Activated CD4-positive, alpha-beta T cell treated with anti-CD3 and anti-CD28 coated beads, Interleukin-2, amount 10 ng/mL, durations not matched to agents 7 days and 5 days (primary cell): ENCODE data around the gene ZNF648. TPM values are rescaled to one million over a fixed set of nuclear protein-coding genes. Genes with fewer than 3 reads are reported as not detected.
"Not testable (repeated sequence)": the region's sequence is repeated elsewhere in the genome, so short reads cannot be mapped to it uniquely, and the experiment has no call there.

ENCODE experiments used
- CTCF ChIA-PET: fragments of 350-600 bp; sonication (Branson Sonifier 250); formaldehyde crosslinking; loops from one replicate; lab custom pipeline; 2021; ENCODE audit warnings: antibody characterized with exemption; lab: Charles Lee
- POLR2A ChIA-PET: fragments of 350-600 bp; sonication (Branson Sonifier 250); formaldehyde crosslinking; loops from one replicate; lab custom pipeline; 2021; ENCODE audit warnings: antibody characterized with exemption; lab: Charles Lee
- DNase-seq: peaks from one replicate; pipeline ENCODE4 v3.0.0-alpha.2; 2020
- H3K27ac Mint-ChIP-seq: one replicate; pipeline ENCODE4 v1.8.0; 2021; ENCODE audit warnings: mild to moderate bottlenecking, moderate library complexity, mixed read lengths
- H3K27me3 Mint-ChIP-seq: one replicate; pipeline ENCODE4 v1.8.0; 2021; ENCODE audit warnings: mixed read lengths
- H3K36me3 Mint-ChIP-seq: one replicate; pipeline ENCODE4 v1.8.0; 2021; ENCODE audit warnings: low read depth, mixed read lengths
- H3K4me1 Mint-ChIP-seq: one replicate; pipeline ENCODE4 v1.8.0; 2021; ENCODE audit warnings: mixed read lengths
- H3K4me3 Mint-ChIP-seq: one replicate; pipeline ENCODE4 v1.8.0; 2021; ENCODE audit warnings: mild to moderate bottlenecking, moderate library complexity, mixed read lengths
- H3K9me3 Mint-ChIP-seq: one replicate; pipeline ENCODE4 v1.8.0; 2021; ENCODE audit warnings: mixed read lengths
- total RNA-seq, 2 experiments: library from RNA; stranded (reverse); gene quantifications; one replicate each; pipeline ENCODE4 v1.2.3, GENCODE V29; 2021

ZNF648 gene, protein sequence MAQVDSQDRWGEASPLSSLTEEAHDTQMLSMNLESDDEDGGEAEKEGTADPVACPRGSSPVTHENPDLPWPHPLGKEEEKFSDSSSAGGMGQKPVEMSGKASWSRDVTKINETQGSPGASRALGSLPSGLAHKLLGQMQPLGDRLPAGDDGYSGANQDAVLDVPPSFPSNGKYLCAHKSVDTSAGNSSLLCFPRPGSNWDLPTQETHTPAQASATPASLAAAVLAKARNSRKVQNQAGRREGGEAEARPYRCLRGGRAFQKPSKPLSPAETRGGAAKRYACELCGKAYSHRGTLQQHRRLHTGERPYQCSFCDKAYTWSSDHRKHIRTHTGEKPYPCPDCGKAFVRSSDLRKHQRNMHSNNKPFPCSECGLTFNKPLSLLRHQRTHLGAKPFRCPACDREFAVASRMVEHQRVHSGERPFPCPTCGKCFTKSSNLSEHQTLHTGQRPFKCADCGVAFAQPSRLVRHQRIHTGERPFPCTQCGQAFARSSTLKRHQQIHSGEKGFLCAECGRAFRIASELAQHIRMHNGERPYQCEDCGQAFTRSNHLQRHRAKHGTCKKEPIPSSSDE
- not detected for total RNA-seq

DNA sequence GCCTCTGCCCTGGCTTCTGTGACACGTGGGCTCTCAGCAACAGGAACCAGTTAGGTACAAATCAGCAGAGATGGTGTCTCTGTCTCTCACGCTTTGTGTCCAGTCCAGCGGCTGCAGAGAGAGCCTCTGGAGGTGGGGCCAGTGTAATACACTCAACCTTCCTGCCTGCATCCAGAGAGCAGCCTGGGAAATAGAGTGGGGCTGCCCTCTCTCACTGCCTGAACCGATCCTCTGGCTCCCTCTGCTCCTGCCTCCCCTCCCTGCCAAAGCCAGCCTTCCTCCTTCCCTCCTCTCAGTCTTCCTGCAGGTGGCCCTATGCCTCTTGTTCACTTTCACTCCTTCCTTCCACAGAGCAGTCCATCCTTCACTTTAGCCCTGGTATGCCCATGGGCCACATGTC is at the start of gene ZNF648:
TSS of gene ZNF648 (minus strand) at position 119 of the 400 bp plus-strand sequence. CDS start 3,702 bp downstream, outside the sequence.
- Mint-ChIP-seq H3K36me3 (no peaks in the 10 kb centered on the region), H3K4me3 (no peak within 1 kb of the TSS), H3K9me3 (no peaks in the 10 kb centered on the region), H3K27ac (no peak within 1 kb of the TSS), H3K4me1 (peaks cover 4% of the 10 kb centered on the region), H3K27me3 (peaks cover 45% of the 10 kb centered on the region)
- ChIA-PET POLR2A (no interaction called here), CTCF (interaction anchor here (2.7 kb wide), 1 partner anchor 19 kb away, joined by 8 read pairs; no protein-coding TSS in a partner anchor)
- no peak for DNase-seq

DNA sequence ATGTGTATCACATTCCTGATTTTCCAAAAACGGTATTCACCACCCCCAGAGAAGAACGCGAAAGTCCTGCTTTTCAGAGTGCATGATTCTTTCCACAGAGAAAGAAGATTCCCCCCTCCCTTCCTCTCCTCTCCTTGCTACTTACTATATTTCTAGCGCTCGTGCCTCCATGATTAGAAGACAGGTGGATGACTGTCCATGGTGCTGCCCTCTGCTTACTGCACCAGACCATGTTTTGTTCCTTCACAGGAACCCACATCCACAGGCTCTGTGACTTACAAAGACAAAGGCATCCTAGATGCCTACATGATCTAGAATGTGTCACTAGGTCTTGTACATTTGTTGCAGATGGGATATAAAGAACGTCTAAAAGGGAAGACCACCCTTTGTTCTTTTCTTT is 49.1 kb upstream of the ZNF648 start:
- peaks cover 20% of the 10 kb centered on the region for H3K27me3 Mint-ChIP-seq
- H3K4me3 Mint-ChIP-seq: no peak overlapping the region
- H3K36me3 Mint-ChIP-seq: no peaks in the 10 kb centered on the region
- ChIA-PET CTCF (no interaction called here), POLR2A (no interaction called here)
- H3K4me1 Mint-ChIP-seq: no peaks in the 10 kb centered on the region
- no peaks in the 10 kb centered on the region for H3K9me3 Mint-ChIP-seq
- no peak for DNase-seq
- H3K27ac Mint-ChIP-seq: no peak overlapping the region

DNA sequence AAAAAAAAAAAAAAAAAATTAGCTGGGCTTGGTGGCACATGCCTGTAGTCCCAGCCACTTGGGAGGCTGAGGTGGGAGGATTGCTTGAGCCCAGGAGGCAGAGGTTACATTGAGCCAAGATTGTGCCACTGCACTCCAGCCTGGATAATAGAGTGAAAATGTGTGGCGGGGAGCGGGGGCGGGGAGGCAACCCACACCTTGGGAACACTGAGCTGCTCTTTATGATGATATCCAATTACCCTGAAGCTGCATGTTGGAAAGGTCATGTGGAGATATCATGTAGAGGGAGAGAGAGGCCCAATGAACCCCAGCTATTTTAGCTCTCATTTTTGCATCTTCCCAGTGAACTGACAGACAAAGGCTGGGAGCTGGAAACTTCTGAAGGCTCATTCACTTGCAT is 48.3 kb upstream of the ZNF648 start:
- ChIA-PET POLR2A (no interaction called here), CTCF (no interaction called here)
- H3K4me3 Mint-ChIP-seq: no peak overlapping the region

DNA sequence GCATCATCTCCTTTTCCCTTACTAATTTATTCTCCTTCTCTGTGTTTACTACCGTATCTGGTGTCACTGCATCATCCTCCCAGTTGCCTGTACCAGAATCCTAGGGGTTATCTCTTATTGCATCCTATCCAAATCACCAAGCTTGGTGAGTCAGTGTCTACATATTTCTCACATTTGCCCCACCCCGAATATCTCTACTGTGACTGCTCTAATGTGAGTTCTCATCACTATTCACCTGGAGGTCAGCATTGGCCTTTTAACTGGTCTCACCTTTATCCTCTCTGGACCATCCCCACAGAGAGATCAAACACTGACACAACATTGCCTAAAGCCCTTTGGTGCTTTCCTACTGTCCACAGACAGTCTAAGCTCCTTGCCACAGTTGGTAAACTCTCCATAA is 45.7 kb upstream of the ZNF648 start:
- Mint-ChIP-seq H3K36me3 (no peaks in the 10 kb centered on the region), H3K9me3 (no peaks in the 10 kb centered on the region), H3K27me3 (peaks cover 23% of the 10 kb centered on the region), H3K27ac (no peak overlapping the region), H3K4me1 (no peaks in the 10 kb centered on the region), H3K4me3 (no peak overlapping the region)
- ChIA-PET CTCF (no interaction called here), POLR2A (no interaction called here)
- DNase-seq: no peak

More for the DNA sequence above, 48.3 kb upstream of the ZNF648 start:
- H3K36me3 Mint-ChIP-seq: no peaks in the 10 kb centered on the region
- peaks cover 17% of the 10 kb centered on the region for H3K27me3 Mint-ChIP-seq
- no peak overlapping the region for H3K27ac Mint-ChIP-seq
- H3K4me1 Mint-ChIP-seq: no peaks in the 10 kb centered on the region
- no peak for DNase-seq
- H3K9me3 Mint-ChIP-seq: no peaks in the 10 kb centered on the region

DNA sequence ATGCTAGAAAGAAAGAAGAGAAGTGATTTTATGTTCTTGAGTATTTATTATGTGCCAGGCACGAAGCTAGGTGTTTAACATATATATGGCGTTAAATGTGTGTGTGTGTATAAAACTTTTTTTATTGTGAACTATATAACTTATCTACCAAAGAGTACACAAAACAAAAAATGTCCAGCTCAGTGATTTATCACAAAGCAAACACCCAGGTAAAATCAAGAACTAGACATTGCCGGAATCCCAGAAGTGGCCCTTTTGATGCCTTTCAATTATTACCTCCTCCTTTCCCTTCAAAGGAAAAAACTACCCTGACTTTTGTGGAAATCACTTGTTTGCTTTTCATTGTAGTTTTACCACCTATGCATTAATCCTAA is 40.5 kb upstream of the ZNF648 start:
- no peak for DNase-seq
- H3K4me3 Mint-ChIP-seq: no peak overlapping the region
- peaks cover 50% of the 10 kb centered on the region for H3K27me3 Mint-ChIP-seq
- no peaks in the 10 kb centered on the region for H3K36me3 Mint-ChIP-seq
- H3K9me3 Mint-ChIP-seq: peaks cover 4% of the 10 kb centered on the region
- H3K27ac Mint-ChIP-seq: no peak overlapping the region
- ChIA-PET CTCF (interaction anchor here (1.3 kb wide), 1 partner anchor 17 kb away, joined by 4 read pairs; no protein-coding TSS in a partner anchor), POLR2A (no interaction called here)
- peaks cover 2% of the 10 kb centered on the region for H3K4me1 Mint-ChIP-seq

DNA sequence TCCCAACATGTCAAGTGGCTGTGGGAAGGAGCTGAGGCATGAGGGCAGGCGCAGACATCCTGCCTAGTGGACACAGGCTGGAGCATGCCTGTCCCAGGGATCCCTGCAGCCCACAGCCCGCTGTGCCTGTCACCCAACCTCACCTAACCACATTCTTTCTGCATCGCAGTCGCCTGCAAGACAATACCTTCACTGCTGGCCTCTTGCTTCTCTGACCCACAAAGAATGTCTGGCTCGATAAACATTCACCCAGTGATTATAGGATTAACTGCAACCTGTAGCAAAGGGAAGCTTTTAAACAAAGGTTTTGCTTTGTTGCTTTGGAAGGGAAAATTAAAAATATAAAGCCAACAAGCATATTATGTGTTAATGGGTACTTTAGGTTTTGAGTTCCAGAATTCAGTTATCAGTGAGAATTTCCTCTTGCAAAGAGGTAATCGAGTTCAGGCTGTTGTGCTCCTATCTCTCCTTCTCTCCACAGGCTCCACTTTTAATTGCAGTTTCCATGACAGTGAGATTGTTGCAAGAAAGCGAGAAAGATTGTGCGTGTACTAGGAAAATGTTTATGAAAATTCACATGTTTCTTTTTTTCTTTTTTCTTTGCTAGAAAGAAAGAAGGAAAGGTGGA is 40.0 kb upstream of the ZNF648 start:
- Mint-ChIP-seq H3K4me1 (peaks cover 4% of the 10 kb centered on the region), H3K27ac (no peak overlapping the region), H3K9me3 (peaks cover 4% of the 10 kb centered on the region), H3K27me3 (peaks cover 50% of the 10 kb centered on the region), H3K4me3 (no peak overlapping the region), H3K36me3 (no peaks in the 10 kb centered on the region)
- no peak for DNase-seq
- ChIA-PET CTCF (interaction anchor here (1.3 kb wide), 1 partner anchor 17 kb away, joined by 4 read pairs; no protein-coding TSS in a partner anchor), POLR2A (no interaction called here)

DNA sequence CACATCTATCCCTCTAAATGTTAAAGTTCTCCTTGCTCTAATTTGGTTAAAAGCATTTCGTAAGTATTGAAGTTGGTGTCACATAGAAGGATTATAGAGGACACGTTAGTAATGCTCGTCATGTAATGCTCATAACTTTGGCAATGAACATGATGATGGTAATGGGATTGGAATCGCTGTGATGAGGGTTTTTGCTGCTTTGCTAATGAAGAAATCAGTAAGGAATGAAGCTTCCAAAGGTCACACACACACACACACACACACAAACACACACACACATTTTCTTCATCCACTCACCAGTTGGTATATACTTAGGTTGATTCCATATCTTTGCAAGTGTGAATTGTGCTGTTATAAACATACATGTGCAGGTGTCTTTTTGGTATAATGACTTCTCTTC is 36.8 kb upstream of the ZNF648 start:
- Mint-ChIP-seq H3K27ac (no peak overlapping the region), H3K4me1 (peaks cover 4% of the 10 kb centered on the region), H3K36me3 (no peaks in the 10 kb centered on the region), H3K9me3 (peaks cover 4% of the 10 kb centered on the region), H3K27me3 (peaks cover 45% of the 10 kb centered on the region), H3K4me3 (no peak overlapping the region)
- ChIA-PET CTCF (no interaction called here), POLR2A (no interaction called here)
- DNase-seq: no peak

DNA sequence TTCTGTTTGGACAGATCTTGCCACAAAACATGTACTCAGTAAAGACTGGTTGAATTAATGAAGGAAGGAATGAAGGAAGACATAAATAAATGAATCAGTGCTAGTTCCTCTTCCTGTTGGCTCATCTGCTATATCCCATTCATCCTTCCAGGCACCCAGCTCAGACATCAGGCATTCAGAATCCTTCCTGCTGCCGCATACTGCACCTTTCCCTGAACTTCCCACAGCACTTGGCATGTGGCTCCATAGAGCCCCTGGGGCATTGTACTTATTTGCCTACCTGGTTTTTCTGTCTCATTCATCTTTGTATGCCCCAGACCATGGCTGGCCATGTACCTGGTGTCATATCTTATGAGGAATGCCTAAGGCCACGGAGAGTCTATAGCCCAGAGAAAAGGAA is 34.4 kb upstream of the ZNF648 start:
- H3K27me3 Mint-ChIP-seq: peaks cover 27% of the 10 kb centered on the region
- peaks cover 5% of the 10 kb centered on the region for H3K4me1 Mint-ChIP-seq
- H3K4me3 Mint-ChIP-seq: no peak overlapping the region
- CTCF ChIA-PET: interaction anchor here (1.8 kb wide), 1 partner anchor 11 kb away, joined by 7 read pairs; no protein-coding TSS in a partner anchor
- POLR2A ChIA-PET: interaction anchor here (0.6 kb wide), 1 partner anchor 36 kb away, joined by 4 read pairs; no protein-coding TSS in a partner anchor
- H3K9me3 Mint-ChIP-seq: peaks cover 4% of the 10 kb centered on the region
- H3K27ac Mint-ChIP-seq: no peak overlapping the region
- DNase-seq: no peak
- H3K36me3 Mint-ChIP-seq: no peaks in the 10 kb centered on the region

DNA sequence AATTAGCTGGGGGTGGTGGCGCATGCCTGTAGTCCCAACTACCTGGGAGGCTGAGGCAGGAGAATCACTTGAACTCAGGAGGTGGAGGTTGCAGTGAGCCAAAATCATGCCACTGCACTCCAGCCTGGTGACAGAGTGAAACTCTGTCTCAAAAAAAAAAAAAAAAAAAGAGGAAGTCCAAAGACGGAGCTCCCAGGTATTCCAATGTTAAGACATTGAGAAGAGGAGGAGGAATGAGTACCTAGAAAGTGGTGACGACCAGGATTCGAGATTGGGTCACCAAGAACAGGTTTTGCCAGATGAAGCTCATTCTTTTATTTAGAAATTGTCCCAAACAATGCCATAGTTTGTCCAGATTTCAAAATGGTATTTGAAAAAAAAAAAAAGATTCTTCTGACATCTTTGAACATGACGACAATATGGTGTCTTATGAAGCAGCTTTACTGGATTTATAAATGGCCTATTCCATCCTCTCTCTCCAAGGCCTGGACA is 33.0 kb upstream of the ZNF648 start:
- H3K36me3 Mint-ChIP-seq, H3K4me3 Mint-ChIP-seq, DNase-seq, POLR2A ChIA-PET, H3K27ac Mint-ChIP-seq, H3K9me3 Mint-ChIP-seq: not testable (repeated sequence)
- H3K4me1 Mint-ChIP-seq: peaks cover 15% of the 10 kb centered on the region
- H3K27me3 Mint-ChIP-seq: peaks cover 22% of the 10 kb centered on the region
- CTCF ChIA-PET: interaction anchor here (0.6 to 1.8 kb wide), 6 partner anchors 9 to 473 kb away, joined by 3 to 7 read pairs (median 4); no protein-coding TSS in a partner anchor

DNA sequence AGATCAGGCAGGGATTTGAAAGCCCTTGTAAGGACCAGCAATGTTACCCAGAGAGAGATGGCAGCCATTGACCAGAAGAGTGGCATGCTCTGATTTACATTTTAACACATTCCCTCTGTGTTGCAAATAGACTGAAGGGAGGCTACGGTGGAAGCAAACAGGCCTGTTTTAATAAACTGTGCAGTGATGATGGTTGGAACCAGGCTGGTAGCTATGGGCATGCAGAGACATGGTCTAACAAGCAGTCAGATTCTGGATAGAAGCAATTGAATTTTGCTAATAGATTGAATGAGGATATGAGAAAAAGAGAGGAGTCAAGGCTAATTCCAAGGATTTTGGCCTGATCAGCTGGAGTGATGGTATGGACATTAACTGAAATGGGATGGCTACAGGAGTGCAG is 32.3 kb upstream of the ZNF648 start:
- CTCF ChIA-PET: interaction anchor here (0.6 to 0.7 kb wide), 2 partner anchors 17 to 127 kb away, joined by 3 to 5 read pairs; no protein-coding TSS in a partner anchor

DNA sequence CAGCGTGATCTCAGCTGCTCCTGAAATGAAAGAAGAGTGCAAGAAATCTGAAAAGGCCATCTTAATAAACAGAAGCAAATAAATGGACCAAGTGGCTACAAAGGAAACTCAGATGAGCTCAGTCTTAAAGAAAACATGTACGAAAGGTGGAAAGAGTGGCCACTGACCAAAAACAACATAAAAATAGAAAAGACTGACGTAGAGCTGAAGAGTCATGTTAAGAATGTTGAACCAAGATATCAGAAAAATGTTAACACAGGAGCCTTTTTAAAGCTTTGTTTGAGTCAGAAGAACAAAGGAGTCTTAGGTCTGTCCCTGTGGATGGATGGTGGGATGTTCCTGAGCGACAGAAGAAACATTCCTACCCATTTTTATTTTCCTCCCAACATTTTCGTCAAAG is 30.8 kb upstream of the ZNF648 start:
- Mint-ChIP-seq H3K4me1 (peaks cover 36% of the 10 kb centered on the region), H3K27ac (no peak overlapping the region), H3K4me3 (no peak overlapping the region), H3K27me3 (peaks cover 6% of the 10 kb centered on the region), H3K9me3 (no peaks in the 10 kb centered on the region), H3K36me3 (no peaks in the 10 kb centered on the region)
- POLR2A ChIA-PET: no interaction called here
- no peak for DNase-seq
- CTCF ChIA-PET: interaction anchor here (1.5 kb wide), 2 partner anchors 11 to 304 kb away, joined by 4 read pairs; no protein-coding TSS in a partner anchor

More for the DNA sequence above, 32.3 kb upstream of the ZNF648 start:
- no peaks in the 10 kb centered on the region for H3K9me3 Mint-ChIP-seq
- POLR2A ChIA-PET: no interaction called here
- no peak overlapping the region for H3K4me3 Mint-ChIP-seq
- DNase-seq: no peak
- H3K4me1 Mint-ChIP-seq: peaks cover 23% of the 10 kb centered on the region
- H3K27me3 Mint-ChIP-seq: peaks cover 15% of the 10 kb centered on the region
- no peaks in the 10 kb centered on the region for H3K36me3 Mint-ChIP-seq
- no peak overlapping the region for H3K27ac Mint-ChIP-seq

DNA sequence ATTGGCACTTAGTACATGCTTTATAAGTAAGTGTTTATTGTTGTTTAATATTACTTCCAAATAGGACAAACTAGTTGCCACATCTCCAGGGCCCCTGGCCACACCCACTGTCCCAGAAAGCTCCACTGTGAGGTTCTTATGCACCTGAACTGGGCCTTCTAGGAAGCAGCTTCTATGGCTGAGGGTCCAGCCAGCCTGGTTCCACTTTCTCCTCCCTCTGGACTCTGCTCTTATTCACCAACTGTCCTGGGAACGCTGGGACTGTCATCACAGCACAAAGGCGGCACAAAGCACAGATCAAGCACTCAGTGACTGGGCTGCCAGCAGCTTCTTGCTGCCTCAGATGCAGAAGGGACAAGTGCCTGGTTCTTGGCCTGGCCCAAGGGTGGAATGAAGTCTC is 29.6 kb upstream of the ZNF648 start:
- Mint-ChIP-seq H3K4me1 (peaks cover 46% of the 10 kb centered on the region), H3K9me3 (no peaks in the 10 kb centered on the region), H3K36me3 (no peaks in the 10 kb centered on the region), H3K27me3 (peaks cover 5% of the 10 kb centered on the region), H3K27ac (no peak overlapping the region), H3K4me3 (no peak overlapping the region)
- DNase-seq: no peak
- CTCF ChIA-PET: interaction anchor here (0.5 kb wide), 1 partner anchor 244 kb away, joined by 3 read pairs; no protein-coding TSS in a partner anchor
- POLR2A ChIA-PET: no interaction called here
